Kidney (tissue), 14 donors: ENCODE data around the gene LZTS2. TPM values are rescaled to one million over a fixed set of nuclear protein-coding genes. Genes with fewer than 3 reads are reported as not detected.
A peak's percentile ranks its signal among the peaks of the same experiment; 100 is the strongest.

Experiments
- DNase-seq, 5 donors: peaks; one replicate each; pipeline ENCODE4 v3.0.0-alpha.2; 2013 to 2020
- FAIRE-seq: peaks from 2 replicates; lab custom pipeline; 2012; peaks lifted over from hg19 to GRCh38; lab: Jason Lieb, UNC
- H3K27ac ChIP-seq, 2 donors: one replicate each; pipeline ENCODE4 v1.7.0; 2013; ENCODE audit warnings: low read depth in 2 of 2, low read length in 2 of 2, inconsistent platforms in 1 of 2
- H3K27me3 ChIP-seq: one replicate; pipeline ENCODE4 v1.7.1; 2013; ENCODE audit warnings: low read length, inconsistent platforms; ENCODE audit not compliant: control insufficient read depth, insufficient read depth
- H3K36me3 ChIP-seq, 3 donors: one replicate each; pipeline versions ENCODE4 v1.7.0 to v1.7.1; 2013; ENCODE audit warnings: low read length in 3 of 3, control low read depth in 1 of 3, inconsistent platforms in 1 of 3; ENCODE audit not compliant: insufficient read depth in 3 of 3, control insufficient read depth in 2 of 3
- H3K4me1 ChIP-seq, 3 donors: one replicate each; pipeline versions ENCODE4 v1.7.0 to v1.7.1; 2013; ENCODE audit warnings: low read length in 3 of 3, inconsistent platforms in 1 of 3, low read depth in 1 of 3; ENCODE audit not compliant: control insufficient read depth in 2 of 3, insufficient read depth in 2 of 3
- H3K4me3 ChIP-seq, 3 donors: one replicate each; pipeline versions ENCODE4 v1.7.0 to v1.8.1; 2013; ENCODE audit warnings: low read length in 3 of 3, control low read depth in 1 of 3, inconsistent platforms in 1 of 3
- H3K9ac ChIP-seq, 3 donors: one replicate each; pipeline versions ENCODE4 v1.7.0 to v1.7.1; 2013; ENCODE audit warnings: low read length in 3 of 3, control low read depth in 1 of 3, inconsistent platforms in 1 of 3
- H3K9me3 ChIP-seq, 3 donors: one replicate each; pipeline versions ENCODE4 v1.7.0 to v1.7.1; 2013; ENCODE audit warnings: low read length in 3 of 3, control low read depth in 1 of 3, inconsistent platforms in 1 of 3; ENCODE audit not compliant: control insufficient read depth in 2 of 3, insufficient read depth in 1 of 3
- CTCF ChIP-seq: IDR thresholded peaks from 3 replicates; pipeline ENCODE4 v1.5.1; 2012; ENCODE audit warnings: mild to moderate bottlenecking, moderate library complexity, borderline replicate concordance; ENCODE audit not compliant: insufficient read depth; ENCODE audit errors: extremely low read depth
- intact Hi-C: fragments of 100-400 bp; cut with DNase I; formaldehyde crosslinking; loops from one replicate; pipeline ENCODE4 v1.11.1; 2022
- polyA plus RNA-seq: library from polyadenylated mRNA; stranded (reverse); fragments of 350-450 nt; fragmentation: Illumina TruSeq; extraction: RNeasy Lipid Tissue Mini Kit (QIAGEN cat#74804); gene quantifications from one replicate; pipeline ENCODE4 v1.2.3, GENCODE V29; 2014; ENCODE audit warnings: low read depth, low replicate concordance; ENCODE audit not compliant: insufficient read depth
- total RNA-seq: library from RNA; stranded (reverse); fragmentation: NEBNext Ultra II Directional; extraction: Animal tissue kit (Norgen Biotek cat#: 25700); gene quantifications from one replicate; pipeline ENCODE4 v1.2.1, GENCODE V29; 2021
- donor health status: control.
- donor health status: control.
- donor health status: control.
- donor health status: control.
- donor health status: control.
- donor health status: DM: yes; HTN: yes; CAD: no.
- donor health status: Normal renal cell carcinoma (clear cell type).

The LZTS2 gene
- total and polyA plus RNA-seq, 2 donors from 2014 or later: 47.3 to 54.7 TPM

- Histone ChIP-seq H3K9ac (no peak overlapping the region), H3K27me3 (no peaks in the 10 kb centered on the region), H3K4me3 (no peak overlapping the region), H3K9me3 (no peaks in the 10 kb centered on the region), H3K36me3 (peaks cover 5 to 12% (median 11%) of the 10 kb centered on the region in 3 donors), H3K4me1 (peaks cover 0 to 12% (median 4%) of the 10 kb centered on the region in 3 donors), H3K27ac (no peak overlapping the region)
- peak; percentile 76 for TF ChIP-seq CTCF
- DNase-seq: peak in 3 of 5 donors; percentile 36 to 81 (median 67)
- FAIRE-seq: no peak
- intact Hi-C loops: no loop called here
These were observed 5.5 kb upstream of the LZTS2 start for GRCh38 chr10:100993986-100994708.

- TF ChIP-seq CTCF: no peak
- H3K4me1 ChIP-seq: peaks cover 0 to 14% (median 4%) of the 10 kb centered on the region in 3 donors
- H3K36me3 ChIP-seq: peaks cover 5 to 12% (median 11%) of the 10 kb centered on the region in 3 donors
- no peak overlapping the region for H3K9ac ChIP-seq
- DNase-seq (peak in 1 of 5 donors; percentile 50), FAIRE-seq (no peak)
- intact Hi-C loops: no loop called here
- H3K27me3 ChIP-seq: no peaks in the 10 kb centered on the region
- no peaks in the 10 kb centered on the region for H3K9me3 ChIP-seq
- H3K4me3 ChIP-seq: no peak overlapping the region
- no peak overlapping the region for H3K27ac ChIP-seq
These were observed 4.4 kb upstream of the LZTS2 start for GRCh38 chr10:100995181-100995580.

- Histone ChIP-seq H3K9me3 (no peaks in the 10 kb centered on the region), H3K4me3 (peak overlapping the region; percentile 56 to 85 (median 74)), H3K36me3 (peaks cover 0 to 3% (median 0%) of the 10 kb centered on the region in 3 donors), H3K27ac (peak overlapping the region; percentile 90 to 99), H3K9ac (peak overlapping the region; percentile 11 to 82 (median 57)), H3K4me1 (peaks cover 7 to 26% (median 8%) of the 10 kb centered on the region in 3 donors), H3K27me3 (no peaks in the 10 kb centered on the region)
- intact Hi-C loops: no loop called here
- no peak for FAIRE-seq
- no peak for TF ChIP-seq CTCF
- peak; percentile 57 to 85 (median 68) for DNase-seq
These were observed 2.8 kb upstream of the LZTS2 start for GRCh38 chr10:100996678-100997359.
